ENCODE data around the gene DERL3. TPM values are rescaled to one million over a fixed set of nuclear protein-coding genes. Genes with fewer than 3 reads are reported as not detected.

The DERL3 gene
- total and polyA plus RNA-seq, 2 donors (not counting 1 experiment from before 2014, with no cell fraction given), result 77.0 to 142 TPM

GRCh38 chr22:23826510-23827350, 12.1 kb downstream of the DERL3 start:
- Histone ChIP-seq H3K4me1 (ENCODE audit: control insufficient read depth in 2 of 2, insufficient read depth in 2 of 2, low read length in 2 of 2) (peaks cover 6 to 20% of the 10 kb centered on the region in 2 donors), H2AFZ (ENCODE audit: insufficient read depth, low read depth, low read length, poor library complexity, severe bottlenecking) (no peak overlapping the region), H3K9ac (ENCODE audit: low read length) (no peak overlapping the region), H3K27ac (ENCODE audit: low read length in 2 of 2) (no peak overlapping the region), H3K9me3 (ENCODE audit: control extremely low read depth in 1 of 3, control insufficient read depth in 2 of 3, insufficient read depth in 1 of 3, low read length in 2 of 3) (no peaks in the 10 kb centered on the region), H3K4me3 (ENCODE audit: control extremely low read depth in 1 of 5, extremely low read depth in 1 of 5, insufficient read depth in 1 of 5, low read depth in 2 of 5, low read length in 4 of 5) (no peak overlapping the region), H3K36me3 (replicated peaks in 1 of 2; ENCODE audit: control extremely low read depth in 1 of 2, control insufficient read depth in 1 of 2, extremely low read depth in 1 of 2, insufficient read depth in 2 of 2, low read length in 1 of 2) (peaks cover 2 to 87% of the 10 kb centered on the region in 2 experiments), H3K27me3 (replicated peaks in 1 of 4; ENCODE audit: control extremely low read depth in 1 of 4, control insufficient read depth in 3 of 4, insufficient read depth in 4 of 4, low read length in 3 of 4) (no peaks in the 10 kb centered on the region), H4K20me1 (ENCODE audit: control insufficient read depth, insufficient read depth, low read length, poor library complexity, severe bottlenecking) (peaks cover 68% of the 10 kb centered on the region), H3K79me2 (ENCODE audit: control insufficient read depth, insufficient read depth, low read length) (peaks cover 72% of the 10 kb centered on the region), H3K4me2 (replicated peaks; ENCODE audit: low read depth, low read length, poor library complexity, severe bottlenecking) (no peak overlapping the region)
- peaks cover 46% of the 10 kb centered on the region for H3K4me1 Mint-ChIP-seq
- ChIA-PET CTCF (interaction anchor here (0.7 to 0.8 kb wide), 2 partner anchors 8 to 10 kb away, joined by 4 read pairs; no protein-coding TSS in a partner anchor), POLR2A (interaction anchor here (0.7 to 1.7 kb wide), 3 partner anchors 8 to 24 kb away, joined by 3 to 5 read pairs (median 4); partner anchors contain the start of gene DERL3)
- peak overlapping the region; percentile 65 for H3K27ac Mint-ChIP-seq
- H3K9me3 Mint-ChIP-seq (ENCODE audit: insufficient read depth), result no peaks in the 10 kb centered on the region
- DNase-seq (no peak), ATAC-seq (ENCODE audit: low read depth) (no peak)
- H3K27me3 Mint-ChIP-seq, result no peaks in the 10 kb centered on the region
- WGBS (ENCODE audit: insufficient coverage), result 88% methylated on average over 14 of the region's 15 CpGs
- no peak overlapping the region for H3K4me3 Mint-ChIP-seq
- no peak for TF ChIP-seq CTCF (IDR thresholded peaks at IDR 0.05)
- TF ChIP-seq EZH2 (IDR thresholded peaks at IDR 0.05; ENCODE audit: borderline replicate concordance, insufficient read depth, low read depth, low read length, poor library complexity, severe bottlenecking), result no peak
- intact Hi-C loops (cut with micrococcal nuclease), result no loop called here

Measured in B cell (primary cell).